HCT116 (cell line): ENCODE results near the gene MRPL49. TPM values are rescaled to one million over a fixed set of nuclear protein-coding genes. Genes with fewer than 3 reads are reported as not detected.

Experiments used
- ATAC-seq: fragments of 200-7000 bp; cut with Tn5 transposase; 2 replicates; pipeline ENCODE4 v1.9.1; 2020; ENCODE audit warnings: mild to moderate bottlenecking, moderate library complexity
- BruUV-seq: library from RNA; stranded (reverse); fragments of 400-500 nt; replicated peaks from 2 replicates; lab custom pipeline; 2021; lab: Mats Ljungman, UMichigan
- CTCF ChIA-PET: fragments of 300-600 bp; sonication (Branson Sonifier 250); formaldehyde crosslinking; loops from one replicate; lab custom pipeline; 2021; ENCODE audit warnings: antibody characterized with exemption; lab: Charles Lee
- POLR2A ChIA-PET: fragments of 300-600, 350-600 bp; sonication (Branson Sonifier 250); formaldehyde crosslinking; loops from one replicate; lab custom pipeline; 2021; ENCODE audit warnings: antibody characterized with exemption; lab: Charles Lee
- RAD21 ChIA-PET, 2 experiments: fragments of 300-600 bp; sonication (Branson Sonifier 250); formaldehyde crosslinking; loops; one replicate each; lab custom pipeline; 2023; ENCODE audit warnings: low total read pairs in 2 of 2; ENCODE audit not compliant: uncharacterized antibody in 2 of 2, unreplicated experiment in 2 of 2, low non-redundant PET in 1 of 2; lab: Charles Lee
- DNase-seq: peaks from one replicate; pipeline ENCODE4 v3.0.0-alpha.2; 2010; ENCODE audit warnings: low read depth, low spot score
- H2AFZ ChIP-seq: fragments of 200-600 bp; shearing (Covaris generic), sonication (generic); 2 replicates; pipeline ENCODE4 v1.6.1; 2017; ENCODE audit warnings: low read depth, mixed run types, mixed read lengths, antibody characterized with exemption, low read length; ENCODE audit not compliant: poor library complexity, severe bottlenecking
- H3K27ac ChIP-seq: 2 replicates; pipeline ENCODE4 v1.5.1; 2012; ENCODE audit warnings: low read depth, low read length
- H3K27me3 ChIP-seq: fragments of 200-600 bp; sonication (generic); 2 replicates; pipeline ENCODE4 v1.6.1; 2016; ENCODE audit warnings: mixed run types, low read length, mixed read lengths; ENCODE audit not compliant: insufficient read depth
- H3K36me3 ChIP-seq, 2 experiments: fragments of 200-500 bp in 1 of 2; fragments of 200-600 bp in 1 of 2; sonication (Bioruptor generic) in 1 of 2; sonication (generic) in 1 of 2; 2 replicates each; pipeline versions ENCODE4 v1.5.1 to v1.6.1; 2014 to 2016; ENCODE audit warnings: low read length in 2 of 2, inconsistent platforms in 1 of 2, mixed read lengths in 1 of 2, mixed run types in 1 of 2; ENCODE audit not compliant: insufficient read depth in 2 of 2, control insufficient read depth in 1 of 2
- H3K4me1 ChIP-seq, 2 experiments: fragments of 200-600 bp in 1 of 2; sonication (generic) in 1 of 2; 2 replicates each; pipeline versions ENCODE4 v1.5.1 to v1.6.1; 2012 to 2017; ENCODE audit warnings: low read length in 2 of 2, inconsistent platforms in 1 of 2, mild to moderate bottlenecking in 1 of 2, mixed read lengths in 1 of 2, mixed run types in 1 of 2, moderate library complexity in 1 of 2; ENCODE audit not compliant: insufficient read depth in 2 of 2, control insufficient read depth in 1 of 2
- H3K4me2 ChIP-seq: fragments of 200-600 bp; sonication (generic); 2 replicates; pipeline ENCODE4 v1.6.1; 2017; ENCODE audit warnings: mixed run types, low read length, mixed read lengths
- H3K4me3 ChIP-seq, 2 experiments: fragments of 200-600 bp in 1 of 2; sonication (generic) in 1 of 2; replicated peaks in 1 of 2; 2 replicates each; pipeline ENCODE4 v1.5.1; 2011 to 2016; ENCODE audit warnings: low read length in 2 of 2, control low read depth in 1 of 2, low read depth in 1 of 2, mild to moderate bottlenecking in 1 of 2, mixed read lengths in 1 of 2, mixed run types in 1 of 2
- H3K79me2 ChIP-seq: fragments of 200-600 bp; sonication (generic); 2 replicates; pipeline ENCODE4 v1.6.1; 2017; ENCODE audit warnings: mild to moderate bottlenecking, mixed run types, low read length, moderate library complexity, mixed read lengths; ENCODE audit not compliant: insufficient read depth
- H3K9ac ChIP-seq: fragments of 200-600 bp; sonication (generic); 2 replicates; pipeline ENCODE4 v1.6.1; 2016; ENCODE audit warnings: low read length, mixed read lengths
- H3K9me2 ChIP-seq: fragments of 200-600 bp; sonication (generic), shearing (Covaris generic); 2 replicates; pipeline ENCODE4 v1.6.1; 2017; ENCODE audit warnings: mixed run types, mild to moderate bottlenecking, moderate library complexity; ENCODE audit not compliant: insufficient read depth
- H3K9me3 ChIP-seq, 2 experiments: fragments of 200-500 bp in 1 of 2; fragments of 200-600 bp in 1 of 2; sonication (Bioruptor generic) in 1 of 2; sonication (generic) in 1 of 2; 2 replicates each; pipeline ENCODE4 v1.6.1; 2014 to 2017; ENCODE audit warnings: low read length in 2 of 2, mixed read lengths in 2 of 2, inconsistent platforms in 1 of 2, low read depth in 1 of 2, mild to moderate bottlenecking in 1 of 2, mixed run types in 1 of 2, moderate library complexity in 1 of 2; ENCODE audit not compliant: control insufficient read depth in 1 of 2, insufficient read depth in 1 of 2
- H4K20me1 ChIP-seq: fragments of 200-600 bp; sonication (generic), shearing (Covaris generic); 2 replicates; pipeline ENCODE4 v1.6.1; 2017; ENCODE audit warnings: mixed run types, mild to moderate bottlenecking, moderate library complexity; ENCODE audit not compliant: insufficient read depth
- CBX3 ChIP-seq: IDR thresholded peaks from 2 replicates; pipeline ENCODE4 v1.6.1; 2012; ENCODE audit warnings: low read depth
- CEBPB ChIP-seq: IDR thresholded peaks from 2 replicates; pipeline ENCODE4 v1.6.1; 2012; ENCODE audit warnings: low read depth
- EGR1 ChIP-seq: IDR thresholded peaks from 2 replicates; pipeline ENCODE4 v1.6.1; 2012; ENCODE audit warnings: low read depth
- FOSL1 ChIP-seq: IDR thresholded peaks from 2 replicates; pipeline ENCODE4 v1.6.1; 2012; ENCODE audit warnings: low read depth
- JUND ChIP-seq: IDR thresholded peaks from 2 replicates; pipeline ENCODE4 v1.6.1; 2012
- MAX ChIP-seq: IDR thresholded peaks from 2 replicates; pipeline ENCODE4 v1.6.1; 2012
- POLR2A ChIP-seq: IDR thresholded peaks from 2 replicates; pipeline ENCODE4 v1.7.0; 2011; ENCODE audit warnings: borderline replicate concordance; ENCODE audit not compliant: insufficient read depth, insufficient read length; ENCODE audit errors: extremely low read depth
- RAD21 ChIP-seq: IDR thresholded peaks from 2 replicates; pipeline ENCODE4 v1.6.1; 2012; ENCODE audit warnings: low read depth, mild to moderate bottlenecking
- SIN3A ChIP-seq: IDR thresholded peaks from 2 replicates; pipeline ENCODE4 v1.6.1; 2012; ENCODE audit warnings: low read depth
- SP1 ChIP-seq: IDR thresholded peaks from 2 replicates; pipeline ENCODE4 v1.6.1; 2012; ENCODE audit warnings: low read depth
- SRF ChIP-seq: IDR thresholded peaks from 2 replicates; pipeline ENCODE4 v1.6.1; 2012; ENCODE audit warnings: low read depth
- TCF7L2 ChIP-seq: IDR thresholded peaks from 2 replicates; pipeline ENCODE4 v1.7.0; 2011; ENCODE audit warnings: borderline replicate concordance, inconsistent platforms; ENCODE audit not compliant: insufficient read depth, insufficient read length; ENCODE audit errors: extremely low read depth
- ZFX ChIP-seq: fragments of 450-650 bp; IDR thresholded peaks from 2 replicates; pipeline ENCODE4 v1.6.1; 2017
- ZNF274 ChIP-seq: fragments of 200-500 bp; sonication (Bioruptor generic); IDR thresholded peaks from 2 replicates; pipeline ENCODE4 v1.6.1; 2014; ENCODE audit warnings: mild to moderate bottlenecking, low read depth, low read length, inconsistent platforms
- intact Hi-C: fragments of 100-400 bp; cut with micrococcal nuclease; formaldehyde crosslinking; loops from 2 replicates; pipeline ENCODE4 v1.10.0; 2022
- total RNA-seq: library from RNA; stranded (reverse); gene quantifications from one replicate; pipeline ENCODE4 v1.2.1, GENCODE V29; 2021; ENCODE audit not compliant: unreplicated experiment
- TF ChIP-seq, protein P1 (sequence below): IDR thresholded peaks from 2 replicates; pipeline ENCODE4 v1.6.1; 2012

MRPL49 gene
- total RNA-seq, 1 experiment from 2014 or later: 77.5 TPM

GRCh38 chr11:65083834-65084597, 38.1 kb upstream of the MRPL49 start, which contains the start of the genes CDCA5 and ZFPL1 (continued):
- TF ChIP-seq CEBPB (no peak), POLR2A (peak; percentile 49), SRF (peak; percentile 96)
- TF ChIP-seq, protein P1, sequence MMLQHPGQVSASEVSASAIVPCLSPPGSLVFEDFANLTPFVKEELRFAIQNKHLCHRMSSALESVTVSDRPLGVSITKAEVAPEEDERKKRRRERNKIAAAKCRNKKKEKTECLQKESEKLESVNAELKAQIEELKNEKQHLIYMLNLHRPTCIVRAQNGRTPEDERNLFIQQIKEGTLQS: no peak
- TF ChIP-seq, all 23 proteins: peak for 13

DNA sequence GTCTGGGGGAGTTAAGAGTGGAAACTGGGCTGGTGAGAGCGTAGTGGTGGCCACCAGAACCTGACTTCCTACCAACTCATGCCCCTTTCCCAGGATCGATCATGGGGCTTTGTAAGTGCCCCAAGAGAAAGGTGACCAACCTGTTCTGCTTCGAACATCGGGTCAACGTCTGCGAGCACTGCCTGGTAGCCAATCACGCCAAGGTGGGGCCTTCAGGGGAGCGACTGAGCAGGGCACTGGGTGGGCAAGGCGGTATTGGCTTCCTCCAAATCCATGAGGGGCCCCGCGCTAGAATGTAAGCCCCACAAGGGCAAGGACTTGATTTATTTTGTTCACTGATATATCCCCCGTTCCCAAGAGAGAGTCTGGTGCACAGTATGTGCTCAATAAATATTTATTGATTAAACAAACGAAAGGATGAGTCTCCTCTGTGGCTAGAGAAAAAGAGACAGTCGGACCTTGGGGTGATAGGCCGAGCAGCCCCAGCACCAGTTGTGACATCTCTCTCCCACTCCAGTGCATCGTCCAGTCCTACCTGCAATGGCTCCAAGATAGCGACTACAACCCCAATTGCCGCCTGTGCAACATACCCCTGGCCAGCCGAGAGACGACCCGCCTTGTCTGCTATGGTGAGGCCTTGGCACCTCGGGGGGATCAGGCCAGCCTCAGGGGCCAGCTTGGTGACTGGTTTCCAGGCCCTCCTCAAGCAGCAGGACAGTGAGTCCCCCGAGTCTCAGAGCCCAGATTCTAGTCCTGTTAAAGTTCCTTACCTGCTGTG, 37.3 kb upstream of the MRPL49 start:
- TSS peak; percentile 71 for BruUV-seq
- Histone ChIP-seq H3K4me2 (peak overlapping the region; percentile 82), H3K36me3 (peaks cover 6 to 38% of the 10 kb centered on the region in 2 experiments; a peak in 2 of 4 replicates), H3K4me3 (peak overlapping the region; percentile 86 to 98), H2AFZ (no peak overlapping the region), H3K4me1 (peaks cover 7 to 22% of the 10 kb centered on the region in 2 experiments; a peak in 3 of 4 replicates), H3K9ac (peak overlapping the region; percentile 98), H3K79me2 (peaks cover 42% of the 10 kb centered on the region), H3K9me2 (no peaks in the 10 kb centered on the region)
- POLR2A ChIA-PET: no interaction called here
- DNase-seq: no peak
- intact Hi-C loops: loop anchor here (1.0 to 5.0 kb wide), 3 partner anchors 12 to 57 kb away; partner anchors contain the start of genes SAC3D1, SNX15 and VPS51
- no peak for TF ChIP-seq ZFX
- no peak for TF ChIP-seq JUND
- no peak for TF ChIP-seq SRF
- TF ChIP-seq TCF7L2: no peak
- TF ChIP-seq SP1: no peak
- TF ChIP-seq CBX3: no peak
- TF ChIP-seq RAD21: no peak
- TF ChIP-seq FOSL1: no peak
- TF ChIP-seq MAX: no peak
- no peak for TF ChIP-seq POLR2A
- TF ChIP-seq ZNF274: no peak
- no peak for TF ChIP-seq SIN3A
- no peak for TF ChIP-seq EGR1
- no peak for TF ChIP-seq CEBPB
- TF ChIP-seq, protein P1: no peak
- TF ChIP-seq, all 23 proteins: peak for 0
- ChIA-PET RAD21 (no interaction called here), CTCF (no interaction called here)
- ATAC-seq: peak; percentile 37
- Histone ChIP-seq H3K27me3 (no peaks in the 10 kb centered on the region), H4K20me1 (no peaks in the 10 kb centered on the region), H3K27ac (peak overlapping the region; percentile 82), H3K9me3 (no peaks in the 10 kb centered on the region)
